Esophagus muscularis mucosa (tissue), 3 donors: Measurements from ENCODE around the gene CDHR5.

Experiments used
- CTCF ChIP-seq, 3 experiments: fragments of 200-600 bp in 2 of 3; fragments of 450-650 bp in 1 of 3; sonication (generic) in 2 of 3; IDR thresholded peaks; one replicate each; pipeline ENCODE4 v1.5.1; 2017 to 2019; ENCODE audit warnings: antibody characterized with exemption in 3 of 3, mild to moderate bottlenecking in 2 of 3, moderate library complexity in 1 of 3
- POLR2AphosphoS5 ChIP-seq, 2 donors: sonication (generic); formaldehyde crosslinking; IDR thresholded peaks; one replicate each; pipeline ENCODE4 v1.6.1; 2017; ENCODE audit warnings: antibody characterized with exemption in 2 of 2

GRCh38 chr11:593347-593746, 31.4 kb downstream of the CDHR5 start:
- TF ChIP-seq CTCF (IDR thresholded peaks at IDR 0.05) (no peak), POLR2AphosphoS5 (IDR thresholded peaks at IDR 0.05) (no peak)
